ENCODE results near the gene FLCN.

- TF ChIP-seq EZH2 (IDR thresholded peaks at IDR 0.05; ENCODE audit: borderline replicate concordance, low read depth, low read length, severe bottlenecking) (no peak), POLR2A (IDR thresholded peaks at IDR 0.05; ENCODE audit: low read depth, low read length) (no peak), POLR2AphosphoS5 (IDR thresholded peaks at IDR 0.05; ENCODE audit: insufficient read depth, low read depth, low read length) (no peak)
- TF ChIP-seq, protein P1, sequence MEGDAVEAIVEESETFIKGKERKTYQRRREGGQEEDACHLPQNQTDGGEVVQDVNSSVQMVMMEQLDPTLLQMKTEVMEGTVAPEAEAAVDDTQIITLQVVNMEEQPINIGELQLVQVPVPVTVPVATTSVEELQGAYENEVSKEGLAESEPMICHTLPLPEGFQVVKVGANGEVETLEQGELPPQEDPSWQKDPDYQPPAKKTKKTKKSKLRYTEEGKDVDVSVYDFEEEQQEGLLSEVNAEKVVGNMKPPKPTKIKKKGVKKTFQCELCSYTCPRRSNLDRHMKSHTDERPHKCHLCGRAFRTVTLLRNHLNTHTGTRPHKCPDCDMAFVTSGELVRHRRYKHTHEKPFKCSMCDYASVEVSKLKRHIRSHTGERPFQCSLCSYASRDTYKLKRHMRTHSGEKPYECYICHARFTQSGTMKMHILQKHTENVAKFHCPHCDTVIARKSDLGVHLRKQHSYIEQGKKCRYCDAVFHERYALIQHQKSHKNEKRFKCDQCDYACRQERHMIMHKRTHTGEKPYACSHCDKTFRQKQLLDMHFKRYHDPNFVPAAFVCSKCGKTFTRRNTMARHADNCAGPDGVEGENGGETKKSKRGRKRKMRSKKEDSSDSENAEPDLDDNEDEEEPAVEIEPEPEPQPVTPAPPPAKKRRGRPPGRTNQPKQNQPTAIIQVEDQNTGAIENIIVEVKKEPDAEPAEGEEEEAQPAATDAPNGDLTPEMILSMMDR (IDR thresholded peaks at IDR 0.05; ENCODE audit: extremely low read depth in 1 of 2, insufficient read depth in 1 of 2, low read depth in 1 of 2, low read length in 2 of 2): no peak
These were observed 21.4 kb downstream of the FLCN start for GRCh38 chr17:17215575-17215974.
